ENCODE measurements around the gene ANO4. TPM values are rescaled to one million over a fixed set of nuclear protein-coding genes. Genes with fewer than 3 reads are reported as not detected.

ANO4 gene
- total RNA-seq, 1 experiment from 2014 or later, result 0.24 TPM

- Histone ChIP-seq H3K36me3 (no peaks in the 10 kb centered on the region), H3K9me3 (replicated peaks) (no peaks in the 10 kb centered on the region), H3K27me3 (replicated peaks) (no peaks in the 10 kb centered on the region), H3K27ac (no peak overlapping the region), H3K4me1 (replicated peaks) (no peaks in the 10 kb centered on the region), H3K4me3 (no peak overlapping the region)
- no peak for DNase-seq (ENCODE audit: low read depth in 1 of 2, low spot score in 2 of 2)
Observed at GRCh38 chr12:100867639-100868393, 73.2 kb downstream of the ANO4 start.

- H3K9me3 ChIP-seq (replicated peaks), result no peaks in the 10 kb centered on the region
- H3K27ac ChIP-seq, result no peak overlapping the region
- H3K4me3 ChIP-seq, result no peak overlapping the region
- H3K27me3 ChIP-seq (replicated peaks), result no peaks in the 10 kb centered on the region
- no peaks in the 10 kb centered on the region for H3K4me1 ChIP-seq (replicated peaks)
- no peaks in the 10 kb centered on the region for H3K36me3 ChIP-seq
- peak in 1 of 2 experiments; percentile 11 for DNase-seq (ENCODE audit: low read depth in 1 of 2, low spot score in 2 of 2)
Observed at GRCh38 chr12:100868487-100868886, 73.9 kb downstream of the ANO4 start.

- no peak for DNase-seq (ENCODE audit: low read depth in 1 of 2, low spot score in 2 of 2)
- H3K9me3 ChIP-seq (replicated peaks), result no peaks in the 10 kb centered on the region
- no peak overlapping the region for H3K4me3 ChIP-seq
Observed at GRCh38 chr12:100871195-100871734, 76.7 kb downstream of the ANO4 start.

GRCh38 chr12:100875156-100875555 is 80.6 kb downstream of the ANO4 start:
- no peaks in the 10 kb centered on the region for H3K27me3 ChIP-seq (replicated peaks)
- H3K27ac ChIP-seq, result no peak overlapping the region
- no peaks in the 10 kb centered on the region for H3K9me3 ChIP-seq (replicated peaks)
- no peaks in the 10 kb centered on the region for H3K4me1 ChIP-seq (replicated peaks)
- DNase-seq (ENCODE audit: low read depth in 1 of 2, low spot score in 2 of 2), result no peak
- no peak overlapping the region for H3K4me3 ChIP-seq
- H3K36me3 ChIP-seq, result no peaks in the 10 kb centered on the region

More at GRCh38 chr12:100871195-100871734, 76.7 kb downstream of the ANO4 start:
- no peaks in the 10 kb centered on the region for H3K4me1 ChIP-seq (replicated peaks)
- H3K36me3 ChIP-seq, result no peaks in the 10 kb centered on the region
- no peak overlapping the region for H3K27ac ChIP-seq
- H3K27me3 ChIP-seq (replicated peaks), result no peaks in the 10 kb centered on the region

GRCh38 chr12:100875771-100876170 is 81.2 kb downstream of the ANO4 start:
- Histone ChIP-seq H3K27ac (no peak overlapping the region), H3K27me3 (replicated peaks) (no peaks in the 10 kb centered on the region), H3K36me3 (no peaks in the 10 kb centered on the region), H3K9me3 (replicated peaks) (no peaks in the 10 kb centered on the region), H3K4me1 (replicated peaks) (no peaks in the 10 kb centered on the region), H3K4me3 (no peak overlapping the region)
- DNase-seq (ENCODE audit: low read depth in 1 of 2, low spot score in 2 of 2), result no peak

- Histone ChIP-seq H3K27ac (no peak overlapping the region), H3K36me3 (no peaks in the 10 kb centered on the region), H3K4me1 (replicated peaks) (no peaks in the 10 kb centered on the region), H3K4me3 (no peak overlapping the region), H3K9me3 (replicated peaks) (no peaks in the 10 kb centered on the region), H3K27me3 (replicated peaks) (no peaks in the 10 kb centered on the region)
- no peak for DNase-seq (ENCODE audit: low read depth in 1 of 2, low spot score in 2 of 2)
Observed at GRCh38 chr12:100877776-100878175, 83.2 kb downstream of the ANO4 start.

- Histone ChIP-seq H3K27me3 (replicated peaks) (no peaks in the 10 kb centered on the region), H3K4me1 (replicated peaks) (no peaks in the 10 kb centered on the region), H3K27ac (no peak overlapping the region), H3K4me3 (no peak overlapping the region), H3K9me3 (replicated peaks) (no peaks in the 10 kb centered on the region), H3K36me3 (no peaks in the 10 kb centered on the region)
- DNase-seq (ENCODE audit: low read depth in 1 of 2, low spot score in 2 of 2), result no peak
Observed at GRCh38 chr12:100895192-100895591, 100.6 kb downstream of the ANO4 start.

GRCh38 chr12:100896192-100896591 is 101.6 kb downstream of the ANO4 start:
- H3K4me3 ChIP-seq, result no peak overlapping the region
- H3K27me3 ChIP-seq (replicated peaks), result no peaks in the 10 kb centered on the region
- H3K4me1 ChIP-seq (replicated peaks), result no peaks in the 10 kb centered on the region
- no peak for DNase-seq (ENCODE audit: low read depth in 1 of 2, low spot score in 2 of 2)
- H3K36me3 ChIP-seq, result no peaks in the 10 kb centered on the region
- H3K9me3 ChIP-seq (replicated peaks), result no peaks in the 10 kb centered on the region
- H3K27ac ChIP-seq, result no peak overlapping the region

- Histone ChIP-seq H3K27ac (no peak overlapping the region), H3K27me3 (replicated peaks) (no peaks in the 10 kb centered on the region), H3K4me1 (replicated peaks) (no peaks in the 10 kb centered on the region), H3K4me3 (no peak overlapping the region), H3K9me3 (replicated peaks) (no peaks in the 10 kb centered on the region), H3K36me3 (no peaks in the 10 kb centered on the region)
- DNase-seq (ENCODE audit: low read depth in 1 of 2, low spot score in 2 of 2), result no peak
Observed at GRCh38 chr12:100897240-100897639, 102.7 kb downstream of the ANO4 start.

GRCh38 chr12:100899301-100899700 is 104.7 kb downstream of the ANO4 start:
- no peaks in the 10 kb centered on the region for H3K36me3 ChIP-seq
- H3K27ac ChIP-seq, result no peak overlapping the region
- no peak for DNase-seq (ENCODE audit: low read depth in 1 of 2, low spot score in 2 of 2)
- no peaks in the 10 kb centered on the region for H3K9me3 ChIP-seq (replicated peaks)
- H3K27me3 ChIP-seq (replicated peaks), result no peaks in the 10 kb centered on the region
- no peak overlapping the region for H3K4me3 ChIP-seq
- H3K4me1 ChIP-seq (replicated peaks), result no peaks in the 10 kb centered on the region

- no peaks in the 10 kb centered on the region for H3K27me3 ChIP-seq (replicated peaks)
Observed at GRCh38 chr12:100900808-100901207, 106.2 kb downstream of the ANO4 start.

GRCh38 chr12:100901266-100901665 is 106.7 kb downstream of the ANO4 start:
- no peak for DNase-seq (ENCODE audit: low read depth in 1 of 2, low spot score in 2 of 2)

More at GRCh38 chr12:100900808-100901207, 106.2 kb downstream of the ANO4 start:
- H3K27ac ChIP-seq, result no peak overlapping the region
- no peak for DNase-seq (ENCODE audit: low read depth in 1 of 2, low spot score in 2 of 2)
- no peak overlapping the region for H3K4me3 ChIP-seq
- no peaks in the 10 kb centered on the region for H3K4me1 ChIP-seq (replicated peaks)
- H3K36me3 ChIP-seq, result no peaks in the 10 kb centered on the region
- no peaks in the 10 kb centered on the region for H3K9me3 ChIP-seq (replicated peaks)

GRCh38 chr12:100904270-100904669 is 109.7 kb downstream of the ANO4 start:
- H3K4me1 ChIP-seq (replicated peaks), result no peaks in the 10 kb centered on the region
- H3K4me3 ChIP-seq, result no peak overlapping the region
- H3K27ac ChIP-seq, result no peak overlapping the region
- no peaks in the 10 kb centered on the region for H3K27me3 ChIP-seq (replicated peaks)
- DNase-seq (ENCODE audit: low read depth in 1 of 2, low spot score in 2 of 2), result no peak
- H3K36me3 ChIP-seq, result no peaks in the 10 kb centered on the region
- H3K9me3 ChIP-seq (replicated peaks), result no peaks in the 10 kb centered on the region

More at GRCh38 chr12:100901266-100901665, 106.7 kb downstream of the ANO4 start:
- Histone ChIP-seq H3K27ac (no peak overlapping the region), H3K4me3 (no peak overlapping the region), H3K4me1 (replicated peaks) (no peaks in the 10 kb centered on the region), H3K27me3 (replicated peaks) (no peaks in the 10 kb centered on the region), H3K36me3 (no peaks in the 10 kb centered on the region), H3K9me3 (replicated peaks) (no peaks in the 10 kb centered on the region)

- H3K4me1 ChIP-seq (replicated peaks), result no peaks in the 10 kb centered on the region
- H3K36me3 ChIP-seq, result no peaks in the 10 kb centered on the region
- H3K27ac ChIP-seq, result no peak overlapping the region
- DNase-seq (ENCODE audit: low read depth in 1 of 2, low spot score in 2 of 2), result no peak
- H3K9me3 ChIP-seq (replicated peaks), result no peaks in the 10 kb centered on the region
- no peak overlapping the region for H3K4me3 ChIP-seq
- H3K27me3 ChIP-seq (replicated peaks), result no peaks in the 10 kb centered on the region
Observed at GRCh38 chr12:100908501-100908900, 113.9 kb downstream of the ANO4 start.
